ENCODE measurements around the gene DDC.
"Not testable (repeated sequence)": the region's sequence is repeated elsewhere in the genome, so short reads cannot be mapped to it uniquely, and the experiment has no call there.

DDC gene

GRCh38 chr7:50556247-50556991 lies 8.8 kb downstream of the DDC start:
- no peak for DNase-seq (ENCODE audit: low read depth in 4 of 4, low spot score in 1 of 4)

GRCh38 chr7:50555594-50556140 lies 9.5 kb downstream of the DDC start:
- DNase-seq (ENCODE audit: low read depth in 4 of 4, low spot score in 1 of 4), result no peak

GRCh38 chr7:50554431-50555322 lies 10.5 kb downstream of the DDC start:
- DNase-seq (ENCODE audit: low read depth in 4 of 4, low spot score in 1 of 4), result no peak

GRCh38 chr7:50553973-50554372 lies 11.2 kb downstream of the DDC start:
- DNase-seq (ENCODE audit: low read depth in 4 of 4, low spot score in 1 of 4), result no peak

- DNase-seq (ENCODE audit: low read depth in 4 of 4, low spot score in 1 of 4), result no peak
These were observed 12.3 kb downstream of the DDC start for GRCh38 chr7:50552921-50553320.

GRCh38 chr7:50552139-50552538 lies 13.1 kb downstream of the DDC start:
- DNase-seq (ENCODE audit: low read depth in 4 of 4, low spot score in 1 of 4), result no peak

GRCh38 chr7:50545613-50546012 lies 19.6 kb downstream of the DDC start:
- not testable (repeated sequence) for DNase-seq (ENCODE audit: low read depth in 4 of 4, low spot score in 1 of 4)

GRCh38 chr7:50544992-50545391 lies 20.2 kb downstream of the DDC start:
- no peak for DNase-seq (ENCODE audit: low read depth in 4 of 4, low spot score in 1 of 4)

GRCh38 chr7:50543776-50544442 lies 21.3 kb downstream of the DDC start:
- no peak for DNase-seq (ENCODE audit: low read depth in 4 of 4, low spot score in 1 of 4)

- no peak for DNase-seq (ENCODE audit: low read depth in 4 of 4, low spot score in 1 of 4)
These were observed 23.1 kb downstream of the DDC start for GRCh38 chr7:50542132-50542531.

GRCh38 chr7:50540785-50541579 lies 24.2 kb downstream of the DDC start:
- no peak for DNase-seq (ENCODE audit: low read depth in 4 of 4, low spot score in 1 of 4)

- DNase-seq (ENCODE audit: low read depth in 4 of 4, low spot score in 1 of 4), result no peak
These were observed 25.5 kb downstream of the DDC start for GRCh38 chr7:50539725-50540124.

GRCh38 chr7:50538478-50538877 lies 26.7 kb downstream of the DDC start:
- DNase-seq (ENCODE audit: low read depth in 4 of 4, low spot score in 1 of 4), result no peak

- DNase-seq (ENCODE audit: low read depth in 4 of 4, low spot score in 1 of 4), result no peak
These were observed 27.8 kb downstream of the DDC start for GRCh38 chr7:50537417-50537816.

GRCh38 chr7:50535291-50535711 lies 29.9 kb downstream of the DDC start:
- not testable (repeated sequence) for DNase-seq (ENCODE audit: low read depth in 4 of 4, low spot score in 1 of 4)

GRCh38 chr7:50534690-50535290 lies 30.4 kb downstream of the DDC start:
- DNase-seq (ENCODE audit: low read depth in 4 of 4, low spot score in 1 of 4), result no peak

- no peak for DNase-seq (ENCODE audit: low read depth in 4 of 4, low spot score in 1 of 4)
These were observed 31.3 kb downstream of the DDC start for GRCh38 chr7:50533866-50534265.

GRCh38 chr7:50531928-50532327 lies 33.3 kb downstream of the DDC start:
- no peak for DNase-seq (ENCODE audit: low read depth in 4 of 4, low spot score in 1 of 4)

- DNase-seq (ENCODE audit: low read depth in 4 of 4, low spot score in 1 of 4), result peak in 1 of 4 experiments; percentile 21
These were observed 33.7 kb downstream of the DDC start for GRCh38 chr7:50531401-50531911.

- no peak for DNase-seq (ENCODE audit: low read depth in 4 of 4, low spot score in 1 of 4)
These were observed 34.4 kb downstream of the DDC start for GRCh38 chr7:50530766-50531165.
